ENCODE data around the gene NPSR1.

GRCh38 chr7:34807548-34808340 is 149.7 kb downstream of the NPSR1 start:
- no peak for TF ChIP-seq CTCF (IDR thresholded peaks at IDR 0.05)
- no peak for TF ChIP-seq POLR2A (IDR thresholded peaks at IDR 0.05)

All from uterus (tissue), 2 donors.